WI38 (cell line): ENCODE data around the gene ATP6AP1.

Experiments used
- H3K4me3 ChIP-seq: 2 replicates; pipeline ENCODE4 v1.5.1; 2011; ENCODE audit warnings: low read depth, mild to moderate bottlenecking, control low read depth, low read length
- TF ChIP-seq, protein P1 (sequence below): IDR thresholded peaks from 2 replicates; pipeline ENCODE4 v1.5.1; 2012; ENCODE audit warnings: low read depth, mild to moderate bottlenecking, control low read depth, low read length

Gene ATP6AP1

DNA sequence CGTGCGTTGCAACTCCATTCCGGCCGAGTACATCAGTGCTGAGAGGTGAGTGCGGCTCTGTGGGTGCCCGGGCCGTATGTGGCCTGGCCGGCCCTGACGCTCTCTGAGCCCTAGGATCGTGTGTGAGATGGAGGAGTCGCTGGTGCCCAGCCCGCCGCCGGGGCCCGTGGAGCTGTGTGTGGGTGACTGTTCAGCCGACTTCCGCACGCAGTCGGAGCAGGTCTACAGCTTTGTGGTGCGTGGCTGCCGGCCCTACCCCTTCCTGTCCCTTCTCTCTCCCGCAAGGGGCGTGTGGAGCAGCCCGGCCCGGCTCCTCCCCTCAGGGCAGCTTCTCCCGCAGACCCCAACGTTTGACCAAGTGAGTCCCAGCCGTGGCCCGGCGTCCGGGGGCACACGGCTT is 37.6 kb downstream of the ATP6AP1 start:
- TF ChIP-seq, protein P1, sequence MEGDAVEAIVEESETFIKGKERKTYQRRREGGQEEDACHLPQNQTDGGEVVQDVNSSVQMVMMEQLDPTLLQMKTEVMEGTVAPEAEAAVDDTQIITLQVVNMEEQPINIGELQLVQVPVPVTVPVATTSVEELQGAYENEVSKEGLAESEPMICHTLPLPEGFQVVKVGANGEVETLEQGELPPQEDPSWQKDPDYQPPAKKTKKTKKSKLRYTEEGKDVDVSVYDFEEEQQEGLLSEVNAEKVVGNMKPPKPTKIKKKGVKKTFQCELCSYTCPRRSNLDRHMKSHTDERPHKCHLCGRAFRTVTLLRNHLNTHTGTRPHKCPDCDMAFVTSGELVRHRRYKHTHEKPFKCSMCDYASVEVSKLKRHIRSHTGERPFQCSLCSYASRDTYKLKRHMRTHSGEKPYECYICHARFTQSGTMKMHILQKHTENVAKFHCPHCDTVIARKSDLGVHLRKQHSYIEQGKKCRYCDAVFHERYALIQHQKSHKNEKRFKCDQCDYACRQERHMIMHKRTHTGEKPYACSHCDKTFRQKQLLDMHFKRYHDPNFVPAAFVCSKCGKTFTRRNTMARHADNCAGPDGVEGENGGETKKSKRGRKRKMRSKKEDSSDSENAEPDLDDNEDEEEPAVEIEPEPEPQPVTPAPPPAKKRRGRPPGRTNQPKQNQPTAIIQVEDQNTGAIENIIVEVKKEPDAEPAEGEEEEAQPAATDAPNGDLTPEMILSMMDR = no peak
- H3K4me3 ChIP-seq = no peak overlapping the region

DNA sequence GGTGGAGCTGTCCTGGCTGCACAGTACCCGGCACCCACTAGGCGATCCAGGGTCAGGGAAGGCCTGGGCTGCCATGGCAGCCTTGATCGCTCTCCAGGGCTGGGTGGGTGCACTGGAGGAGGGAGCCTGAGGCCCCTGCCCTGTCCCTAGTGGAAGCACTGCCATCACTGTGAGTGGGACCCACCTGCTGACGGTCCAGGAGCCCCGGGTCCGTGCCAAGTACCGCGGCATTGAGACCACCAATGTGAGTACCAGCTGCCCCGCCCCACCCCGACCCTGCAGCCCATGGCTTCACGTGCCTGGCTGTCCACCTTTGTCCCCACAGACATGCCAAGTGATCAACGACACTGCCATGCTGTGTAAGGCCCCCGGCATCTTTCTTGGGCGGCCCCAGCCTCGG is 38.4 kb downstream of the ATP6AP1 start:
- TF ChIP-seq, protein P1 = no peak
- no peak overlapping the region for H3K4me3 ChIP-seq

DNA sequence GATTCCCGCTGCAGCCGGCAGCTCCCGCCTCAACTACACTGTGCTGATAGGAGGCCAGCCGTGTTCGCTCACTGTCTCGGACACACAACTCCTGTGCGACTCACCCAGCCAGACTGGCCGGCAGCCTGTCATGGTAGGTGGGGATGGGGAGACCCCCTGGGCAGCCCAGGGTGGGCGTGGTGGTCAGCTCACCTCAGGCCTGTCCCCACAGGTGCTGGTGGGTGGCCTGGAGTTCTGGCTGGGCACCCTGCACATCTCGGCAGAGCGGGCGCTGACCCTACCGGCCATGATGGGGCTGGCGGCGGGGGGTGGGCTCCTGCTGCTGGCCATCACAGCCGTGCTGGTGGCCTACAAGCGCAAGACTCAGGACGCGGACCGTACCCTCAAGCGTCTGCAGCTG is 39.1 kb downstream of the ATP6AP1 start:
- TF ChIP-seq, protein P1 = no peak
- H3K4me3 ChIP-seq = no peak overlapping the region

DNA sequence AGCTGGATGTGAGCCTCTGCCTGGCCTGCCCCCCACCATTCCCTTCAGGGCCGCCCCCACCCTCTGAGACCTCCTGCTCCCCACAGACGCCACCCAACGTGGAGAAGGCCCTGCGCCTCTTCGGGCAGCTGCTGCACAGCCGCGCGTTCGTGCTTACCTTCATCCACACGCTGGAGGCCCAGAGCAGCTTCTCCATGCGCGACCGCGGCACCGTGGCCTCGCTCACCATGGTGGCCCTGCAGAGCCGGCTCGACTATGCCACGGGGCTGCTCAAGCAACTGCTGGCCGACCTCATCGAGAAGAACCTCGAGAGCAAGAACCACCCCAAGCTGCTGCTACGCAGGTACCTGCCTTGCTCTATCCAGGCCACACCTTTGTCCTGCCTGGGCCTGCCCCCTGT is 39.7 kb downstream of the ATP6AP1 start:
- no peak overlapping the region for H3K4me3 ChIP-seq
- TF ChIP-seq, protein P1 = no peak

DNA sequence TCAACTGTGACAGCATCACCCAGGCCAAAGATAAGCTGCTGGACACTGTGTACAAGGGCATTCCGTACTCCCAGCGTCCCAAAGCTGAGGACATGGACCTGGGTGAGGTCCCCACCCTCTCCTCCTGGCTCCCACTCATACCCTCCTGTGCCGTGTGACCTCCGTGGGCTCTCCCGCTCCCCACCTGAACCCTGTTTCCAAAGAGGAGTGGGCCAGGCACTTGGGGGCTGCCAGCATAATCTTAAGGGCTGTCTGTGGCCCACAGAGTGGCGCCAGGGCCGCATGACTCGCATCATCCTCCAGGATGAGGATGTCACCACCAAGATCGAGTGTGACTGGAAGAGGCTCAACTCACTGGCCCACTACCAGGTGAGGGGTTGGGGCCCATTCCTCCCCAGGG is 40.6 kb downstream of the ATP6AP1 start:
- H3K4me3 ChIP-seq = no peak overlapping the region

DNA sequence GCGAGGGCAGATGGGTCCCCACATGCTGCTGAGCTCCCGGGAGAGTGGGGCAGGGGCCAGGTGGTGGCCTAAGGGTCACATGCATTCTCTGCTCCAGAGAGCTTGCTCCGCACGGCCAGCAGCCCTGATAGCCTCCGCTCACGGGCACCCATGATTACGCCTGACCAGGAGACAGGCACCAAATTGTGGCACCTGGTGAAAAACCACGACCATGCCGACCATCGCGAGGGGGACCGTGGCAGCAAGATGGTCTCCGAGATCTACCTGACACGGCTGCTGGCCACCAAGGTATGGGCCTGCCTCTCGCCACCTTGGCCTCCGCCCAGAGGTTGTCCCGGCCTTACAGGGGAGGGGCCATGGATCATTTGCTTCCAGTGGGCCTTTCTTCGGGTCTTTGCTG is 41.4 kb downstream of the ATP6AP1 start:
- TF ChIP-seq, protein P1 = no peak
- H3K4me3 ChIP-seq = no peak overlapping the region

More for the DNA sequence above, 40.6 kb downstream of the ATP6AP1 start:
- TF ChIP-seq, protein P1 = no peak

DNA sequence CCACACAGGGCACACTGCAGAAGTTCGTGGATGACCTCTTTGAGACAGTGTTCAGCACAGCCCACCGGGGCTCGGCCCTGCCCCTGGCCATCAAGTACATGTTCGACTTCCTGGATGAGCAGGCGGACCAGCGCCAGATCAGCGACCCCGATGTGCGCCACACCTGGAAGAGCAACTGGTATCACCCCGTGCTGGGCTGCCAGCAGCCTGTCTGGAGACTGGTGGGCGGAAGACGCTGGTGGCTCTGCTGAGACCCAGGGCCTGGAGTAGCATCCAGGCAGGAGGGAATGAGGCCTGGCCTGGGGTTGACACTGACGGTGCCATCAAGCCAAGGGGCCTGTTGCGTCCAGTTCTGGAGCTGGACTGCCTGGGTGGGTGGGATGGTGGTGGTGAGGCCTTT is 42.0 kb downstream of the ATP6AP1 start:
- TF ChIP-seq, protein P1 = no peak
- H3K4me3 ChIP-seq = no peak overlapping the region
